Loucy (cell line): ENCODE measurements around the gene TGFB1I1.

ENCODE experiments used
- CTCF ChIP-seq: fragments of 200-600 bp; sonication (generic); conservative IDR thresholded peaks from 2 replicates; pipeline ENCODE4 v1.5.1; 2014; ENCODE audit warnings: mild to moderate bottlenecking, antibody characterized with exemption, low read length
- EZH2phosphoT487 ChIP-seq: fragments of 200-600 bp; IDR thresholded peaks from 2 replicates; pipeline ENCODE4 v1.6.1; 2018; ENCODE audit warnings: antibody characterized with exemption, mild to moderate bottlenecking, moderate library complexity, borderline replicate concordance

DNA sequence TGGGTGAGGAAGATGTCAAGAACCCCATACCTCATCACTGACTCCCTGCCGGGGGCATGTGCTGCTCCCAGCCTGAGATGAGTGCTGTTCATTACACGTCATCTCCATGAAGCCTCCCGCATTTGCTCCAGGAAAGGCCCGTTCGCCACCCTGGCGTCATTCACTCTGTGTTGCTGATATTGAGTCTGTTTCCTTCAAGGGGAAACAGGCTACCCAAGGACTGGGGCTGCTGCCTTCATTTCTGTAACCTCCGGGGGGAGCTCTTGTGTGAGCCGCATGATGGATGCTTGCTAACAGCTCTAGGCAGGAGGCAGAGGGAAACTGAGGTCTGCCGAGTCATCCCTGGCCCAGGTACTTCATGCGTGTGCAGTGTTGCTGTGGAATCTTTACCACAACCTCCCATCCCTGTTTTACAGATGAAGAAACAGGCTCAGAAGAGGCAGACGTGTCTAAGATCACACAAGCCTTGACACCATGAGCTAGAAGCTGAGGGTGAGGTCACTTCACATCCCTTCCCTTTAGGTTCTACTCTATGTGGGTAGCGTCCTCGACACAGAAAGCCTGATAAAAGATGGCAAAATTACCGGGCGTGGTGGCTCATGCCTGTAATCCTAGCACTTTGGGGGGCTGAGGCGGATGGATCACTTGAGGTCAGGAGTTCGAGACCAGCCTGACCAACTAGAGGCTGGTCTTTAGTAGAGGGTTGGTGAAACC, 16.2 kb upstream of the TGFB1I1 start:
- TF ChIP-seq EZH2phosphoT487 (no peak), CTCF (peak; percentile 84)
